ENCODE data around the gene GGA1. TPM values are rescaled to one million over a fixed set of nuclear protein-coding genes. Genes with fewer than 3 reads are reported as not detected.
A peak's percentile ranks its signal among the peaks of the same experiment; 100 is the strongest.
"Not testable (repeated sequence)": the region's sequence is repeated elsewhere in the genome, so short reads cannot be mapped to it uniquely, and the experiment has no call there.

GGA1 gene
- total and polyA plus RNA-seq, 10 of the 15 experiments (the other 5 are each of a cell fraction or from before 2014, with no cell fraction given) = 1.4 to 79.4 (median 44.4) TPM

DNA sequence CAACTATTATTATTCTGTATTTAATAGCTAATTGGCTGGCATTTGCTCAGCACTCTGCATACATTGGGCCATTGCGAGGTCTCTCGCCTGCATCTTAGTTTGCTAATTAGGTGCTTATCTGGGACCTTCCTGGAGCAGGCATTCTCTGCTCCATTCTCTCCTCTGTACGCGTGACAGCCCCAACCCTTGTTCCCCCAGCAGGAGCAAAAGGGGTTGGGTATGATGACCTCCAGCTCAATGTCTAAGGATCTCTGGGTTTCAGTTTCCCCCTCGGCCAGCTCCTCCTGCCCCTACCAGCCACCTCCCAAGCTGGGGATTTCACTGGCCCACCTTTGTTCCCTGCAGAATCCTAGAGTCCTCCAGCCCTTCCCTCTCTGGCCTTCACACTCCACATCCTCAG is 19.0 kb upstream of the GGA1 start:
- H3K4me1 ChIP-seq (ENCODE audit: control insufficient read depth, insufficient read depth, low read length) = peaks cover 31% of the 10 kb centered on the region
- no peak overlapping the region for H3K9ac ChIP-seq (ENCODE audit: control insufficient read depth, insufficient read depth, low read length)
- ATAC-seq = no peak
- ChIA-PET RAD21 (ENCODE audit: unreplicated experiment) (interaction anchor here (0.7 to 5.4 kb wide), 6 partner anchors 10 to 69 kb away, joined by 4 to 183 read pairs (median 14); partner anchors contain the start of genes GGA1, LGALS2 and PDXP), SMC1A (ENCODE audit: uncharacterized antibody, unreplicated experiment) (interaction anchor here (0.9 to 6.7 kb wide), 6 partner anchors 9 to 60 kb away, joined by 3 to 216 read pairs (median 10); partner anchors contain the start of gene LGALS2), POLR2A (interaction anchor here (0.6 to 3.0 kb wide), 9 partner anchors 9 to 91 kb away, joined by 3 to 18 read pairs (median 4); partner anchors contain the start of genes GGA1, LGALS2 and PDXP), CTCF (interaction anchor here (0.7 to 17.5 kb wide), 7 partner anchors 16 to 228 kb away, joined by 3 to 528 read pairs (median 4); partner anchors contain the start of genes GGA1 and LGALS2)
- no peaks in the 10 kb centered on the region for H3K27me3 ChIP-seq (replicated peaks in 1 of 2; ENCODE audit: control insufficient read depth in 2 of 2, insufficient read depth in 2 of 2, low read length in 1 of 2)
- FAIRE-seq = no peak
- H3K36me3 ChIP-seq (ENCODE audit: control insufficient read depth in 2 of 2, insufficient read depth in 2 of 2, low read length in 1 of 2) = no peaks in the 10 kb centered on the region
- H4K20me1 ChIP-seq (ENCODE audit: control insufficient read depth, insufficient read depth) = no peaks in the 10 kb centered on the region
- WGBS (ENCODE audit: insufficient coverage, insufficient replicate concordance, low lambda C conversion rate, missing lambda C conversion rate) = 84% methylated on average over 5 of the region's 5 CpGs
- no peak overlapping the region for H2AFZ ChIP-seq (ENCODE audit: control insufficient read depth, low read depth, low read length)
- BruUV-seq (replicated peaks) = no TSS peak
- peak overlapping the region; percentile 42 for H3K4me2 ChIP-seq (ENCODE audit: control insufficient read depth, insufficient read depth)
- intact Hi-C loops (cut with micrococcal nuclease; ENCODE audit: unreplicated experiment) (no loop called here), in situ Hi-C loops (cut with MboI) (no loop called here)
- H3K4me3 ChIP-seq = no peak overlapping the region
- H3K79me2 ChIP-seq (ENCODE audit: control insufficient read depth, insufficient read depth, low read length) = no peaks in the 10 kb centered on the region
- no peak for DNase-seq (ENCODE audit: low read depth, low spot score)
- no peaks in the 10 kb centered on the region; the same call in 2 of the 3 replicates for H3K9me3 ChIP-seq (replicated peaks; ENCODE audit: control insufficient read depth, insufficient read depth, low read length)
- peak overlapping the region; percentile 65 for H3K27ac ChIP-seq (ENCODE audit: control insufficient read depth, insufficient read depth)
- TF ChIP-seq IKZF1 (conservative IDR thresholded peaks at IDR 0.05) = 0 out of 2 replicates have a peak, but pooled peaks have one; percentile 7
- TF ChIP-seq, protein P1, sequence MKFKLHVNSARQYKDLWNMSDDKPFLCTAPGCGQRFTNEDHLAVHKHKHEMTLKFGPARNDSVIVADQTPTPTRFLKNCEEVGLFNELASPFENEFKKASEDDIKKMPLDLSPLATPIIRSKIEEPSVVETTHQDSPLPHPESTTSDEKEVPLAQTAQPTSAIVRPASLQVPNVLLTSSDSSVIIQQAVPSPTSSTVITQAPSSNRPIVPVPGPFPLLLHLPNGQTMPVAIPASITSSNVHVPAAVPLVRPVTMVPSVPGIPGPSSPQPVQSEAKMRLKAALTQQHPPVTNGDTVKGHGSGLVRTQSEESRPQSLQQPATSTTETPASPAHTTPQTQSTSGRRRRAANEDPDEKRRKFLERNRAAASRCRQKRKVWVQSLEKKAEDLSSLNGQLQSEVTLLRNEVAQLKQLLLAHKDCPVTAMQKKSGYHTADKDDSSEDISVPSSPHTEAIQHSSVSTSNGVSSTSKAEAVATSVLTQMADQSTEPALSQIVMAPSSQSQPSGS (IDR thresholded peaks at IDR 0.05; ENCODE audit: low read length) = no peak

GRCh38 chr22:37591081-37591480 is 17.6 kb upstream of the GGA1 start:
- H3K9me3 ChIP-seq (replicated peaks; ENCODE audit: control insufficient read depth, insufficient read depth, low read length); H4K20me1 ChIP-seq (ENCODE audit: control insufficient read depth, insufficient read depth); H3K36me3 ChIP-seq (ENCODE audit: control insufficient read depth in 2 of 2, insufficient read depth in 2 of 2, low read length in 1 of 2); BruUV-seq (replicated peaks); DNase-seq (ENCODE audit: low read depth, low spot score); H3K9ac ChIP-seq (ENCODE audit: control insufficient read depth, insufficient read depth, low read length); in situ Hi-C loops (cut with MboI); H3K27me3 ChIP-seq (replicated peaks in 1 of 2; ENCODE audit: control insufficient read depth in 2 of 2, insufficient read depth in 2 of 2, low read length in 1 of 2); intact Hi-C loops (cut with micrococcal nuclease; ENCODE audit: unreplicated experiment); H3K4me3 ChIP-seq; FAIRE-seq; H3K79me2 ChIP-seq (ENCODE audit: control insufficient read depth, insufficient read depth, low read length); H3K4me2 ChIP-seq (ENCODE audit: control insufficient read depth, insufficient read depth); H3K27ac ChIP-seq (ENCODE audit: control insufficient read depth, insufficient read depth); H2AFZ ChIP-seq (ENCODE audit: control insufficient read depth, low read depth, low read length); ATAC-seq: not testable (repeated sequence)
- POLR2A ChIA-PET = interaction anchor here (0.7 to 3.4 kb wide), 10 partner anchors 13 to 1798 kb away, joined by 3 to 21 read pairs (median 4); partner anchors contain the start of genes GGA1 and PDXP
- WGBS (ENCODE audit: insufficient coverage, insufficient replicate concordance, low lambda C conversion rate, missing lambda C conversion rate) = 96% methylated on average over 6 of the region's 6 CpGs
- CTCF ChIA-PET = interaction anchor here (0.6 to 17.5 kb wide), 10 partner anchors 15 to 1299 kb away, joined by 3 to 528 read pairs (median 4); partner anchors contain the start of genes GGA1 and LGALS2
- H3K4me1 ChIP-seq (ENCODE audit: control insufficient read depth, insufficient read depth, low read length) = peaks cover 31% of the 10 kb centered on the region
- SMC1A ChIA-PET (ENCODE audit: uncharacterized antibody, unreplicated experiment) = interaction anchor here (0.9 to 6.7 kb wide), 11 partner anchors 9 to 51 kb away, joined by 3 to 216 read pairs (median 6); partner anchors contain the start of gene GGA1
- RAD21 ChIA-PET (ENCODE audit: unreplicated experiment) = interaction anchor here (0.9 to 5.4 kb wide), 10 partner anchors 8 to 105 kb away, joined by 3 to 183 read pairs (median 6); partner anchors contain the start of genes GGA1, LGALS2, MFNG and PDXP

All from GM12878 (cell line).